ENCODE measurements around the gene SDK2.

Gene SDK2

GRCh38 chr17:73301369-73301768, 342.9 kb downstream of the SDK2 start:
- DNase-seq (ENCODE audit: low read depth): no peak
- H3K4me3 ChIP-seq (ENCODE audit: low read length): no peak overlapping the region
- no peak for TF ChIP-seq CTCF (conservative IDR thresholded peaks at IDR 0.05; ENCODE audit: low read depth, low read length)

- DNase-seq (ENCODE audit: low read depth): no peak
- TF ChIP-seq CTCF (conservative IDR thresholded peaks at IDR 0.05; ENCODE audit: low read depth, low read length): no peak
- H3K4me3 ChIP-seq (ENCODE audit: low read length): no peak overlapping the region
Measured at GRCh38 chr17:73300392-73300791, 343.9 kb downstream of the SDK2 start.

- no peak for TF ChIP-seq CTCF (conservative IDR thresholded peaks at IDR 0.05; ENCODE audit: low read depth, low read length)
- DNase-seq (ENCODE audit: low read depth): no peak
- no peak overlapping the region for H3K4me3 ChIP-seq (ENCODE audit: low read length)
Measured at GRCh38 chr17:73297934-73298861, 346.0 kb downstream of the SDK2 start.

GRCh38 chr17:73293480-73293911, 350.7 kb downstream of the SDK2 start:
- TF ChIP-seq CTCF (conservative IDR thresholded peaks at IDR 0.05; ENCODE audit: low read depth, low read length): no peak
- no peak overlapping the region for H3K4me3 ChIP-seq (ENCODE audit: low read length)
- DNase-seq (ENCODE audit: low read depth): no peak

GRCh38 chr17:73293031-73293430, 351.2 kb downstream of the SDK2 start:
- DNase-seq (ENCODE audit: low read depth): no peak
- no peak overlapping the region for H3K4me3 ChIP-seq (ENCODE audit: low read length)
- no peak for TF ChIP-seq CTCF (conservative IDR thresholded peaks at IDR 0.05; ENCODE audit: low read depth, low read length)

- H3K4me3 ChIP-seq (ENCODE audit: low read length): no peak overlapping the region
- no peak for DNase-seq (ENCODE audit: low read depth)
- TF ChIP-seq CTCF (conservative IDR thresholded peaks at IDR 0.05; ENCODE audit: low read depth, low read length): no peak
Measured at GRCh38 chr17:73292031-73292531, 352.2 kb downstream of the SDK2 start.
